ENCODE data around the gene ATOX1.
A peak's percentile ranks its signal among the peaks of the same experiment; 100 is the strongest.
"Not testable (repeated sequence)": the region's sequence is repeated elsewhere in the genome, so short reads cannot be mapped to it uniquely, and the experiment has no call there.

ATOX1 gene, protein sequence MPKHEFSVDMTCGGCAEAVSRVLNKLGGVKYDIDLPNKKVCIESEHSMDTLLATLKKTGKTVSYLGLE

DNA sequence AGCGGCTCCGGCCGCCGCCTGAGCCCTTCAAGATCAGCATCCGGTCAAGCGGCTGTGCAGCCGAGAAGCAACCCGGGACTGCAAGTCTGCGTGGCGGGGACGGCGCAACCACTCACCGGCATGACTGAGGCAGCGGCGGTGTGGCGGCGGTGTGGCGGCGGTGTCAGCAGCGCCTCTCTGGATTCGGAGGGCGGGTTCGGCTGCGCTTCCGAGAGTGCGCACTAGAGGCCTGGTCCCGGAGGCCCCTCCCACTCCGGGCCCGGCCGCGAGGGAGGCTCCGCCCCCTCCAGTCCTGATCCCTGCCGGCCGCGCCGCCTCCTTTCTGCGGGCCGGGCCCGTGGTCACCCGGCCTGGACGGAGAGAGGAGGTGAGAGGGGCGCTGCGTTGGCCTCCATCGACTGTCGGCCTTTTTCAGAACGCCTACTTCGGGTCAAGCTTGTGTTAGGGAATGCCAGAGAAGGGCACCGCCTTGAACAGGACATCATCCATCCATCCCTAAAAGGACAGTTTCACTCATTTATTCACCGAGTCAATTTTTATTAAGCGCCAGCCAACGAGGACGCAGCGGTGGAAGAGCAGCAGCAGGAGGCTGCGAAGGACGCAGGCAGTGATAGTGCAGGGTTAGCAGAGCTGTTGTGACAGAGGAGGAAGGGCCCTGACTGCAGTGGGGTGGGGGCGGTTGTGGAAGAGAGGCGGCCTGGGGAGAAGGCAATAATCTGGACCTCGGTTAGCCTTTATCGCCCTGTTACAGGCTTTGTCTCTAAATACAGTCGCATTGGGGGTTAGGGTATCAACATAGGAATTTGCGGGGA lies at the start of gene ATOX1:
ATOX1 (minus strand) TSS at position 202 of the 812 bp plus-strand sequence; CDS start at position 122, 80 bp downstream.
- DNase-seq = peak; percentile 95

DNA sequence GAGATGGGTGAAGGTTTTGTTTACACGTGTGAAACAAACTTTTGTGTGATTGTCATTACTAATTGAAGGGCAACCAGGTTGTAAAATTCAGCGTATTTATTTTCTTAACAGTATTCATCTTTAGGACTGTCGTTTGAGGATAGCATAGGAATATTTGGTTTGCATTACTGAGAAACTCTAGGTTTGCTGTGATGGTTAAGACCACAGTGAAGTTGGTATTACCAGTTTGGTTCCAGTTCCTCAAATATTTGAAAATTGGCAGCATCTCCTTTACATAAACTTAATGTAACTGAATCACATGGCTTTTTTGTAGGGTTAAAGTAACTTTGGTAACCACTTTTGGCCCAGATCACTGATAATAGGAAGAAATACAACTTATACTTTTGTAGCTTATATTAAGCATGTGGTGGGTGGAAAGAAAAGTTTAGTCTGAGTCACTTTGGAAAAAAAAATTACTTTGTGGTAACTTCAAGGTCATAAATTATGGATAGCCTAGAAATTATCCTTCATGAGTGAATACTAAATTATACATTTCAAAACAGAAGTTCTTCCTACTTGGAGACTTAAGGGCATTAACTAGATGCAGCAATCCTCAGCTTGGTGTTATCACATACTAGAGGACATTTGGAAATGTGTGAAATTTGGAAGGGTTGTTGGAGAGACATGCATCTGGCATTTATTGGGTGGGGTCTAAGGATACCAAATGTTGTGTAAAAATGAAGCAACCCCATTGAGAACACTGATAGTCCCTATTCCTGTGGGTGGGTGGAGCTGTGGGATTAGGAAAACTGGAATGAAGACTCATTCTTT lies 47.2 kb upstream of the ATOX1 start:
- DNase-seq = no peak

- no peak for DNase-seq
Measured at GRCh38 chr5:151800532-151800931, 42.1 kb upstream of the ATOX1 start.

- DNase-seq = no peak
Measured at GRCh38 chr5:151799407-151799806, 41.0 kb upstream of the ATOX1 start.

GRCh38 chr5:151798674-151799073 lies 40.2 kb upstream of the ATOX1 start:
- DNase-seq = no peak

- no peak for DNase-seq
Measured at GRCh38 chr5:151795426-151795825, 37.0 kb upstream of the ATOX1 start.

- no peak for DNase-seq
Measured at GRCh38 chr5:151793358-151793757, 34.9 kb upstream of the ATOX1 start.

- no peak for DNase-seq
Measured at GRCh38 chr5:151787817-151788216, 29.4 kb upstream of the ATOX1 start.

DNA sequence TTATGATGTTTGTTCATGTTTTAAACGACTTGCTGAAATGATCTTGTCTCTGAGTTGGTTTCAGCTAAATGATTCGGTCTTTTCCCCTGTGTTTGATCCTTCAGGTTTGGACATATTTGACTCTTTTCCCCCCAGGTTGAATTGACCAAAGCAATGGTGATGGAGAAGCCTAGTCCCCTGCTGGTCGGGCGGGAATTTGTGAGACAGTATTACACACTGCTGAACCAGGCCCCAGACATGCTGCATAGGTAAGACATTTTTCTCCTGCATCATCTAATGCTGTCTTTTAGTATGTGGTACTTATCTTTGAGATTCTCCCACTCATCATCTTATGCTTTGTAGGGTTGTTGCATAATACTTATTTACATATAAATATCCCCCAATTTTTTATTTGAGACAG lies 28.0 kb upstream of the ATOX1 start:
- no peak for DNase-seq

- no peak for DNase-seq
Measured at GRCh38 chr5:151784141-151784540, 25.7 kb upstream of the ATOX1 start.

GRCh38 chr5:151783664-151784063 lies 25.2 kb upstream of the ATOX1 start:
- not testable (repeated sequence) for DNase-seq

- DNase-seq = no peak
Measured at GRCh38 chr5:151781201-151781600, 22.8 kb upstream of the ATOX1 start.

- no peak for DNase-seq
Measured at GRCh38 chr5:151780348-151780747, 21.9 kb upstream of the ATOX1 start.

DNA sequence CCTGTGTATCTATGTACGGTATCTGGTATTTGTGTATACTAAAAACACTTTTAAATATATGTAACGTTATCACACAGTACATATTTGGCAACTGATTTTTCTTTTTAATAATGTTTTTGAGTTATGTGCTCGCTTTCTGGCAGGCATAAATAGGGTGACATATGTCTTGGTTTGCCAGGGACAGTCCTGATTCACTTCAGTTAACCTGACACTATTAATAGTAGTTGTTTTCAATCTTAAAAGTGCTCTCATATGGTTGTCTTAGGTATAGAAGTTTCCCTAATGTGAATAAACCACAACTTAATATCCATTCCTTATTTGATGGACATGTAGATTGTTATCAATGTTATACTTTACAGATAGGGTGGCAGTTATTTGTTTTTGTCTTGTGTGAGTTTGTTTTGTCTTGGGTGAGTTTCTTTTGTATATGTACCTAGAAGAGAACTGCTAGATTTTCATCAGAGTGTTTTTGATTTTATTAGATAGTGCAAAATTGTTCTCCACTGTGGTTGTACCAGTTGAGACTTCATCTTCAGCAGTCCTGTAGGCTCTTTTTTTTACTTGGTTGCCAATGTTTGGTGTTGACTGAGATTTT lies 21.2 kb upstream of the ATOX1 start:
- no peak for DNase-seq

GRCh38 chr5:151775025-151775606 lies 16.7 kb upstream of the ATOX1 start:
- no peak for DNase-seq

- peak; percentile 14 for DNase-seq
Measured at GRCh38 chr5:151773951-151774350, 15.5 kb upstream of the ATOX1 start.

DNA sequence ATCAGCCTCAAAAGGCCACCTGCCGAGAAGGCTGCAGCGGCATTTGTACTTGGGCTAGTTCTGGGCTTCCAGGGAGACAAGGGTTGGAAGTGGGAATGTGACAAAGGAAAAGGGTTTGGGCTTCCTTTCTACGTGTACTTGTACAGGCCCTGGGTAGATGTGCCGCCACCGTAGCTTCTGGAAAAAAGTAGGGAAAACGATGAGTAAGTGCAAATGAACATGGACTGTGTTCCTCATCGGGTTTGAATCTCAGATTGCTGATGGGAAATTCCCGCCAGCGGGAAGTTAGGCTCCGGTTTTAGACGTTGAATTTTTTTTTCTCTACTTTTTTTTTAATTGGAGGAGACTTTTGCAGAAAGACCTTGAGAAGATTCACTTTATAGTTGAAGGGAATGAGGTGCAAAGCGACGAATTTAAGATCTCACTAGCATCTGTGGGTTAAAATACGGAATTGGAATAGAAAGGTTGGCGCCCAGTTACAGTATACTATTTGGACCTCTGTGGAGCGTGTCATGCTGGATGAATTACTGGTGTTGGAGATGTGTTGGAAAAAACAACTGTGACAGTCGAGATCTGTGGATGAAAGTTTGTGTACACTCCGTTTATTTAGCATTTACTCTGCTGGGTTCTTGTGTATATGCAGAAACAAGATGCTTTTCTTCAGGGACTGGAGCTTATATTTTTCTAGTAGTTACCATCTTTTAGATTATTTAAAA lies 14.6 kb upstream of the ATOX1 start:
- peak; percentile 7 for DNase-seq

GRCh38 chr5:151772029-151772845 lies 13.8 kb upstream of the ATOX1 start:
- peak; percentile 55 for DNase-seq

- DNase-seq = peak; percentile 100
Measured at GRCh38 chr5:151771259-151772028, 13.0 kb upstream of the ATOX1 start, which contains the start of gene G3BP1. TSS of gene G3BP1 (plus strand) at chr5:151771954. CDS start at chr5:151786621, 14,667 bp downstream.

All from RPMI8226 (cell line).